ENCODE results near the gene NCF4.

NCF4 gene

DNA sequence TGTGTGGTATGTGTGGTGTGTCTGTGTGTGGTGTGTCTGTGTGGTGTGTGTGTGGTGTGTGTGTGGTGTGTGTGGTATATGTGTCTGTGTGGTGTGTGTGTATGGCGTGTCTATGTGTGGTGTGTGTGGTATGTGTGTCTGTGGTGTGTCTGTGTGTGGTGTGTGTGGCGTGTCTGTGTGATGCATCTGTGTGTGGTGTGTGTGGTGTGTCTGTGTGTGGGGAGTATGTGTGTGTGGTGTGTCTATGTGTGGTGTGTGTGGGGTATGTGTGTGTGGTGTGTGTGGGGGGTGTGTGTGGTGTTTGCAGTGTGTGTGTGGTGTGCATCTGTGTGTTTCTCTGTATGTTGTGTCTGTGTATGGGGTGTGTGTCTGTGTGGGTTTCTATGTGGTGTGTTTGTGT lies 36.2 kb upstream of the NCF4 start:
- Mint-ChIP-seq H3K4me1 (no peaks in the 10 kb centered on the region), H3K27me3 (peaks cover 44% of the 10 kb centered on the region), H3K9me3 (no peaks in the 10 kb centered on the region), H3K36me3 (ENCODE audit: insufficient read depth) (no peaks in the 10 kb centered on the region), H3K27ac (ENCODE audit: low read depth) (no peak overlapping the region), H3K4me3 (no peak overlapping the region)
- DNase-seq (ENCODE audit: low spot score in 2 of 2) (no peak), ATAC-seq (replicated peaks; ENCODE audit: extremely low read depth, poor library complexity, severe bottlenecking) (no peak)

DNA sequence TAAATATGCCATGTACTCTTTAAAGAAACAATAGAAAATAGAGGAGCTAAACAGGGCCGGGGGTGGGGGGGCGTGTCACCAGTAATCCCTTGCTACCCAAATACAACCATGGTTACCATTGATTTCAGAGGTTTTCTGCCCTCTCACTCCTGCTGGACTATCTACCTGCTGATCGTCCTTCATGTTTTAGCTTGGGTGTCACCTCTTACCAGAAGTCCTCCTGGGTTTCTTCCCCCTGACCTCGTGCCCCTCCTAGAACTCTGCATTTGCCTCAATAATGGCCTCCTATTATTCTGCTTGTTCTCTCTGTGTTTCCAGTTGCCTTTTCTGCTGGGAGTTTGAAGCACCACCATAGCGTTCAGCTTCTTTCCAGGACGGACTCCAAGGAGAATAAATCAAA lies 34.5 kb upstream of the NCF4 start:
- peaks cover 15% of the 10 kb centered on the region for H3K4me1 Mint-ChIP-seq
- no peaks in the 10 kb centered on the region for H3K9me3 Mint-ChIP-seq
- peaks cover 43% of the 10 kb centered on the region for H3K27me3 Mint-ChIP-seq
- no peak overlapping the region for H3K4me3 Mint-ChIP-seq
- no peak overlapping the region for H3K27ac Mint-ChIP-seq (ENCODE audit: low read depth)
- ATAC-seq (replicated peaks; ENCODE audit: extremely low read depth, poor library complexity, severe bottlenecking), result no peak
- H3K36me3 Mint-ChIP-seq (ENCODE audit: insufficient read depth), result no peaks in the 10 kb centered on the region
- DNase-seq (ENCODE audit: low spot score in 2 of 2), result no peak

DNA sequence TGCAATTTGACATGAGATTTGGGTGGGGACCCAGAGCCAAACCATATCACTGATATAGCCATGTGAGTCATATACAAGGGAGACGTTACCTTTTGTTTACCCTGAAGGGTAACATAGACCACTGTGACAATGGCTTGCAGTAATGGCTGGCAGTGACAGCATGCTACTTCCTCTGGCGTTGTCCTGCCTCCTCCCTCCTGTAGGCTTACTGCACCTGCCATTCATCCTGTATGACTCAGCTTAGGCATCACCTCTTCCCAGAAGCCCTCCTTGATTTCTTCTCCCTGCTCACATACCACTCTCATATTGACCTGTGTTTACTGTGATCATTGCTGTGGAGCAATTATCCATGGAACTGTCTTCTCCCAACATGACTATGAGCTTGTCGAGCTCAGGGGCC lies 32.0 kb upstream of the NCF4 start:
- no peak for DNase-seq (ENCODE audit: low spot score in 2 of 2)
- Mint-ChIP-seq H3K4me1 (peaks cover 15% of the 10 kb centered on the region), H3K27ac (ENCODE audit: low read depth) (no peak overlapping the region), H3K9me3 (no peaks in the 10 kb centered on the region), H3K27me3 (peaks cover 35% of the 10 kb centered on the region), H3K4me3 (no peak overlapping the region), H3K36me3 (ENCODE audit: insufficient read depth) (no peaks in the 10 kb centered on the region)
- ATAC-seq (replicated peaks; ENCODE audit: extremely low read depth, poor library complexity, severe bottlenecking), result no peak

DNA sequence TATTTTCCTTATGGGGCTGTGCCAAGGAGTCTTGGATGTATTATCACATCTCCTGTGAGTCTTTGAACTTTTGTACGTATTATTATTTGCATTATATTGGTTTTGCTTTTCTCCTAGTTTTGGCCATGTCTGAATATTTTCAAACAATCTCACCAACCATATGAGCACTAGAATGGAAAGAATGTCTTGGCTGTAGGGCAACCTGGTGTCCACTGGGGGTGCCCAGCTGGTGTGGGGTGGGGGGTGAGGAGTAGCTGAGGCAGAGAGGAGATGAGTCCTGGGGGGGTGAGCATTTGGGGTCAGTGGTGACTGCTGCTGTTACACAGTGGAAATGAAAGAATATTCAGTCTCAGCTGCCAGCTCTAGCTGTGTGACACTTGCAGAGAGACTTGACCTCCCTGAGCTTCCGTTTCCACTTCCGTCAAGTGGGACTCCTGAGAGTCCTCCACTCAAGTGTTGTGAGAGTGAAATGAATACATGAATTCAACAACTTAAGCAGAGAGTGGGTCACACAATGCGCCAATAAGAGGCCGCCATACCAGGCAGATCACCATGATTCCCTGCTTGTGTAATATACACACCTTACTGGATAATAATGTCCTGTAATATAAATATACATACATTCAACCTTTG lies 31.3 kb upstream of the NCF4 start:
- H3K27me3 Mint-ChIP-seq, result peaks cover 34% of the 10 kb centered on the region
- no peaks in the 10 kb centered on the region for H3K9me3 Mint-ChIP-seq
- no peaks in the 10 kb centered on the region for H3K36me3 Mint-ChIP-seq (ENCODE audit: insufficient read depth)
- ATAC-seq (replicated peaks; ENCODE audit: extremely low read depth, poor library complexity, severe bottlenecking), result no peak
- H3K4me3 Mint-ChIP-seq, result no peak overlapping the region
- peaks cover 15% of the 10 kb centered on the region for H3K4me1 Mint-ChIP-seq
- H3K27ac Mint-ChIP-seq (ENCODE audit: low read depth), result no peak overlapping the region
- no peak for DNase-seq (ENCODE audit: low spot score in 2 of 2)

DNA sequence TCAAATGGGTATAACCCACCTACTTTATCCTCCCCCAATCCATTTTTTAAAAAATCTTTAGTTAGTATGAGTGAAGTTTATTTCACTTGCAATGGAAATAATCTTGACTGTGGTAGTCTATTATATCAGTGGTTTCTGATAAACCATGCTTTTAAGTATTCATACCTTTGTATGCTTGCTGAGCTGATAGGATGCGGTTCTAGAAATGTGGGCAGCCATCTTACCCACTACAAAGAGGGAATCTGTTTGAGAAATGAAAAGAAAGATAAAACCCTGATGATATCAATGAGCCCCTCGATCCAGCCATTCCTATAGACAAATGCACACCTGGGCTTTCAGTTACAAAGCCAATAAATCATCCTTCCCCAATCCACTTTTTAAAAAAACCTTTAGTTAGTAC lies 30.2 kb upstream of the NCF4 start:
- no peak for DNase-seq (ENCODE audit: low spot score in 2 of 2)
- H3K4me3 Mint-ChIP-seq, result no peak overlapping the region
- peak; percentile 64 for ATAC-seq (replicated peaks; ENCODE audit: extremely low read depth, poor library complexity, severe bottlenecking)

DNA sequence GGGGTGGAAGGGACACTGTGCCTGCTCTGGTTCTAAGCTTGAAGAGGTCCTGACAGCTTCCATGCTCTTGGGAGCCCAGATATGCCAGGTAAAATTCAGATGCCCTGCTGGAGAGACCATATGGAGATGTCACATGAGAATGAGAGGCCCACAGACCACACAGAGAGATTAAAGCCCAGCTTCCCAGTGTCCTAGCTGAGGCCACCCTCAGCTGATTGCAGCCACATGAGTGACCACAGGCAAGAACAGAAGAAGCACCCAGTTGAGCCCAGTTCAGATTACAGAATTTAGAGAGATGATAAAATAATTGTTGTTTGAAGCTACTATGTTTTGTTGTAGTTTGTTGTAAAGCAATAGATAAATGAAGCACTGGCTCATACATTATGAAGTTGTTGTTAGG lies 29.6 kb upstream of the NCF4 start:
- Mint-ChIP-seq H3K27ac (ENCODE audit: low read depth) (no peak overlapping the region), H3K4me1 (peaks cover 15% of the 10 kb centered on the region), H3K36me3 (ENCODE audit: insufficient read depth) (no peaks in the 10 kb centered on the region), H3K27me3 (peaks cover 35% of the 10 kb centered on the region), H3K4me3 (no peak overlapping the region), H3K9me3 (no peaks in the 10 kb centered on the region)
- DNase-seq (ENCODE audit: low spot score in 2 of 2) (no peak), ATAC-seq (replicated peaks; ENCODE audit: extremely low read depth, poor library complexity, severe bottlenecking) (no peak)

More for the DNA sequence above, 30.2 kb upstream of the NCF4 start:
- no peaks in the 10 kb centered on the region for H3K36me3 Mint-ChIP-seq (ENCODE audit: insufficient read depth)
- H3K27ac Mint-ChIP-seq (ENCODE audit: low read depth), result no peak overlapping the region
- peaks cover 15% of the 10 kb centered on the region for H3K4me1 Mint-ChIP-seq
- H3K27me3 Mint-ChIP-seq, result peaks cover 35% of the 10 kb centered on the region
- H3K9me3 Mint-ChIP-seq, result no peaks in the 10 kb centered on the region

DNA sequence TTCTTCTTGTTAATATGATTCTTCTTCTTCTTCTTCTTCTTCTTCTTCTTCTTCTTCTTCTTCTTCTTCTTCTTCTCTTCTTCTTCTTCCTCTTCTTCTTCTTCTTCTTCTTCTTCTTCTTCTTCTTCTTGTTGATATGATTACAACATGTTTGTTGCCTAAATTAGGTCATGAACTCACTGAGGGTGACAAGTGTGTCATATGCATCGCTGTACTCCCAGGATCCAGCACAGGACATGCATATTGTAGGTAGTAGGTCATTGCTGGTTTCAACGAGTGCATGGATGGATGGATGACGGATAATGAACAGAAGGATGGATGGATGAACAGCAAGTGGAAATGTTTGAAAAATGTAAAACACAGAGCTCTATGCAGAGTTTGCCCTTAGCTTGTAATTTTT lies 29.1 kb upstream of the NCF4 start:
- Mint-ChIP-seq H3K36me3 (ENCODE audit: insufficient read depth) (no peaks in the 10 kb centered on the region), H3K4me1 (peaks cover 15% of the 10 kb centered on the region), H3K27me3 (peaks cover 35% of the 10 kb centered on the region), H3K27ac (ENCODE audit: low read depth) (no peak overlapping the region), H3K4me3 (no peak overlapping the region), H3K9me3 (no peaks in the 10 kb centered on the region)
- ATAC-seq (replicated peaks; ENCODE audit: extremely low read depth, poor library complexity, severe bottlenecking), result no peak
- DNase-seq (ENCODE audit: low spot score in 2 of 2), result no peak

DNA sequence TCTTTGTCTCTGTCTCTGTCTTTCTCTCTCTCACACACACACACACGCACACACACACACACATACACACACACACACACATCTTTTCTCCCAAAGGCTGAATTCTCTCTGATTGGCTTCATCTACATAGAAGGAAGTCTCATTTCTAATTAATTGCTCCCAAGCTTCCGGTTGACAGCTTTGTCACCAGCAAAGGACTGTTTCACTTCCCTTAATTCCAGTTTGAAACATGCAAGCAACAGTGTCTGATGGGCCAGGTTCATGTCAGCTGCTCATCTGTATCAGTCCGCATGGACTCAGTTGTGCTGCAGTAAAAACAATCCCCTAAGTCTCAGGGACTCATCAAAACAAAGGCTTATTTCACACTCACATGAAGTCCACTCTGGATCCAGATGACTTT lies 27.7 kb upstream of the NCF4 start:
- no peak for ATAC-seq (replicated peaks; ENCODE audit: extremely low read depth, poor library complexity, severe bottlenecking)
- Mint-ChIP-seq H3K27me3 (peaks cover 35% of the 10 kb centered on the region), H3K27ac (ENCODE audit: low read depth) (no peak overlapping the region), H3K9me3 (peaks cover 8% of the 10 kb centered on the region), H3K4me3 (no peak overlapping the region), H3K36me3 (ENCODE audit: insufficient read depth) (no peaks in the 10 kb centered on the region), H3K4me1 (peaks cover 15% of the 10 kb centered on the region)
- no peak for DNase-seq (ENCODE audit: low spot score in 2 of 2)

DNA sequence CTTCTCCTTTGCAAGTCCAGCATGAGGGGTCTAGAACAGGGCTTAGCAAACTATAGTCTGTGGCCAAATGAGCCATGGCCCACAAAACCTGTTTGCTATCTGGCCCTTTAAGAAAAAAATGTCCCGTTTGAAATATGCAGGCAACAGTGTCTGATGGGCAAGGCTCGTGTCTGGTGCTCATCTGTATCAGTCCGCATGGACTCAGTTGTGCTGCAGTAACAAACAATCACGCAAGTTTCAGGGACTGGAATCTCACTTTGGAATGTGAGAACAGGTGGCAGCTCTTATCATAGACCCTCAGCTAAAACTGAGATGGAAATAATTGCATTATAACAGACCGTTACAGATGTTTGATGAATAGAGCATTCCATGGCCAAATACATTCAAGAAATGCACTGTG lies 24.9 kb upstream of the NCF4 start:
- no peak for ATAC-seq (replicated peaks; ENCODE audit: extremely low read depth, poor library complexity, severe bottlenecking)
- peaks cover 27% of the 10 kb centered on the region for H3K27me3 Mint-ChIP-seq

DNA sequence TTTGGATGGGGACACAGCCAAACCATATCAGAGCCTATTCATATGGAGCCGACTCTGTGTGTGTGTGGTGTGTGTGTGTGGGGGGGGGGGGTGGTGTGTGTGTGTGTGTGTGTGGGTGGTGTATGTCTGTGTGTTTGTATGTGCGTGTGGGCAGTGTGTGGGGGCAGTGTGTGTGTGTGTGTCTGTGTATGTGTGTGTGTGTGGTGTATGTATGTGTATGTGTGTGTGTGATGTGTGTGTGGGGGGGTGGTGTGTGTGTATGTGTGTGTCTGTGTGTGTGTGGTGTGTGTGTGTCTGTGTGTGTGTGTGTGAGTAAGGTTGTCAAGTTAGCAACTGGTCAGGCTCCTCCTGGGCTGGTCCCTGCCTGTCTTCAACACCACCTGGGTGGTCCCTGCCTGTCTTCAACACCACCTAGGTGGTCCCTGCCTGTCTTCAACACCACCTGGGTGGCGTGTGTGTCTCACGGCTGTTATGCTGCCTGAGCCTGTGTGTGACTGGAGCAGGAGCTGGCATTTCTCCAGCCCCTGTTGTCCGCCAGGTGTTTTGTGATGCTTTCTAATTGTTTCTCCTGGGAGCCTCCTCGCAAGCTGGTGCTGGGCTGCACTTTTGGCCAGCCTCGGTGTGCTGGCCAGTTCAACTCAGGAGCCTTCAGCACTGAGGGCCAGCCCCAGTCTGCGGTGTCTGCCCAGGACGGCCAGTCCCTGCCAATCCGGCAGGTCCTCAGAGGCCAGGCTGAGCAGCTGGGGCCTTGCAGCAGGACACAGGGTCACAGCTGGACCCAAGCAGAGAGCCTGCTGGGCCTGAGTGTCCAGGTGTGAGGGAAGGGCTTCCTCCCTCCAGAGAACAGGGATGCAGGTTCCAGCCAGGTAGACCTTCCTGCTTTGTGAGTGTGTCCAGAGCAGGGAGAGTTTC lies 22.4 kb upstream of the NCF4 start:
- H3K4me1 Mint-ChIP-seq, result no peaks in the 10 kb centered on the region
- H3K4me3 Mint-ChIP-seq, result no peak overlapping the region
- peaks cover 8% of the 10 kb centered on the region for H3K9me3 Mint-ChIP-seq
- DNase-seq (ENCODE audit: low spot score in 2 of 2), result no peak
- no peak overlapping the region for H3K27ac Mint-ChIP-seq (ENCODE audit: low read depth)
- H3K36me3 Mint-ChIP-seq (ENCODE audit: insufficient read depth), result no peaks in the 10 kb centered on the region
- no peak for ATAC-seq (replicated peaks; ENCODE audit: extremely low read depth, poor library complexity, severe bottlenecking)
- peaks cover 43% of the 10 kb centered on the region for H3K27me3 Mint-ChIP-seq

More for the DNA sequence above, 24.9 kb upstream of the NCF4 start:
- Mint-ChIP-seq H3K9me3 (peaks cover 8% of the 10 kb centered on the region), H3K4me3 (no peak overlapping the region), H3K36me3 (ENCODE audit: insufficient read depth) (no peaks in the 10 kb centered on the region), H3K27ac (ENCODE audit: low read depth) (no peak overlapping the region), H3K4me1 (peaks cover 3% of the 10 kb centered on the region)
- no peak for DNase-seq (ENCODE audit: low spot score in 2 of 2)

DNA sequence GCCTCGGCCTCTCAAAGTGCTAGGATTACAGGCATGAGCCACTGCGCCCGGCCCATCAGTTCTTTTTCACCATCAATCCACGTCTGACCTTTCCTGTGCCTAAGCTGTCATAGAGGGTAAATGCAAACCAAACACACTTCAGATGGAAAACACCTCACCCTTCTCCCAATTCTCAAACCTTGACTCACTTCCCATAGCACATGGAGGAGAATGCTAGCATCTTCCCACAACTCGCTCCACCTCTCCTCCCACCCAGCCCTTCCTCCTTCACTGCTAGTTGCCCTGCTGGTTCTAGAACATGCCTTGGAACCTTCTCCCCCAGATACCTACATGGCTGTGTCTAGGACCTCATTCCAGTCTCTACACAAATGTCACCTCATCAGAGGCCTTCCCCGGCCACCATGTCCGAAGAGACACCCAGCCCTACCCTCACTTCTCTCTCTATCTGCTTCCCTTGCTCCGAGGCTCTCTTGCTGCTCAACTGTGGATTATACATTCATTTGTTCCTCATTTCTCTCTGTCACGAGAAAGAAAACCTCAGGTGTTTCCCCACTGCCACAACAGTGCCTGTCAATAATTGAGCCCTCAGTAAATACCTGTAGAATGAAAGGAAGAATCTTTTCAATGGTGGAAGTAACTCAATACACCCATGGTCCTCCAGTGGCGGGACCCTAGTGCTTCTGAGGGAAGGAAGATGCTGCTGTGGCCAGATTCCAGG lies 21.3 kb upstream of the NCF4 start:
- H3K4me3 Mint-ChIP-seq, result no peak overlapping the region
- H3K36me3 Mint-ChIP-seq (ENCODE audit: insufficient read depth), result no peaks in the 10 kb centered on the region

DNA sequence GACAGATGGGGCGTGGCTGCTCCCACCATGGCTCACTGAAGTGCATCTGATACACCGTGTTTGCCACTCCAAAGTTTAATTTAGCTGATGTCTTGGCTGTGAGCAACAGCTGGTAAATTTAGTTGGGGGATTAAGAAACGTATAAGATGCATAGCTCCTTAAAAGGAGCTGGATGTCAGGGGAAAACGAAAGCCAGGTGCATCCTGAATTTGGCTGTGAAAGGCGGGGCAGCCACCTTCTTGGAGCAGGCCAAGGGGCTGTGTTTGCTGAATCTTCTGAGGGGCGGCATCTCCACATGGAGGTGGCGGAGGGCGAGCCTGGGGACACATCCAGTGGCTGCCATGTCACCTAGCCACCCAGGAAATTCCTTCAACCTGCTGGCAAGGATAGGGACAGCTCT lies 20.7 kb upstream of the NCF4 start:
- H3K4me1 Mint-ChIP-seq, result no peaks in the 10 kb centered on the region
- DNase-seq (ENCODE audit: low spot score in 2 of 2) (no peak), ATAC-seq (replicated peaks; ENCODE audit: extremely low read depth, poor library complexity, severe bottlenecking) (no peak)
- peaks cover 52% of the 10 kb centered on the region for H3K27me3 Mint-ChIP-seq
- no peak overlapping the region for H3K27ac Mint-ChIP-seq (ENCODE audit: low read depth)
- no peaks in the 10 kb centered on the region for H3K36me3 Mint-ChIP-seq (ENCODE audit: insufficient read depth)
- H3K4me3 Mint-ChIP-seq, result no peak overlapping the region
- peaks cover 8% of the 10 kb centered on the region for H3K9me3 Mint-ChIP-seq

More for the DNA sequence above, 21.3 kb upstream of the NCF4 start:
- Mint-ChIP-seq H3K27me3 (peaks cover 49% of the 10 kb centered on the region), H3K4me1 (no peaks in the 10 kb centered on the region), H3K9me3 (peaks cover 8% of the 10 kb centered on the region), H3K27ac (ENCODE audit: low read depth) (no peak overlapping the region)
- no peak for DNase-seq (ENCODE audit: low spot score in 2 of 2)
- no peak for ATAC-seq (replicated peaks; ENCODE audit: extremely low read depth, poor library complexity, severe bottlenecking)

Measured in central memory CD8-positive, alpha-beta T cell (primary cell).